HG03280 (cell line): ENCODE measurements around the gene SUMF1.
A peak's percentile ranks its signal among the peaks of the same experiment; 100 is the strongest.
"Not testable (repeated sequence)": the region's sequence is repeated elsewhere in the genome, so short reads cannot be mapped to it uniquely, and the experiment has no call there.

Experiments used
- ATAC-seq: cut with Tn5 transposase; IDR thresholded peaks from one replicate; pipeline ENCODE4 v1.9.1; 2021; ENCODE audit warnings: mild to moderate bottlenecking, moderate library complexity; ENCODE audit not compliant: unreplicated experiment

The SUMF1 gene

GRCh38 chr3:4462369-4463040 lies 4.6 kb downstream of the SUMF1 start:
- no peak for ATAC-seq

GRCh38 chr3:4461468-4462090 lies 5.5 kb downstream of the SUMF1 start:
- ATAC-seq, result no peak

DNA sequence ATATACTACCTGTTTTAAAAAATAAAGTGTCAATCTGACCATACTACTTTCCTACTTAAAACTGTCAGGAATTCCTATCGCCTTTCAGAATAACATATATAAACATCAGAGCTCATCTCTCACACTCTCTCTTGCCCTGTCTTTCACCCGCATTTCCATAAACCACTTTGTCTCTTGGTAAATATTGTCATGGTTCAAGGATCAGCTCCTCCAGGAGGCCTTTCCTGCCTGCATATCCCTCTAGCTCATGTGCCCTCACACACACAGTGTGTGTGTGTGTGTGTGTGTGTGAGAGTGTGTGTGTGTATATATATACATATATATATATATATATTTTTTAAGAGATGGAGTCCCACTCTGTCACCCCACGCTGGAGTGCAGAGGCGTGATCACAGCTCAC lies 6.7 kb downstream of the SUMF1 start:
- ATAC-seq, result no peak

GRCh38 chr3:4458961-4459360 lies 8.1 kb downstream of the SUMF1 start:
- no peak for ATAC-seq

GRCh38 chr3:4456780-4457179 lies 10.3 kb downstream of the SUMF1 start:
- not testable (repeated sequence) for ATAC-seq

GRCh38 chr3:4454142-4454541 lies 12.9 kb downstream of the SUMF1 start:
- no peak for ATAC-seq

- no peak for ATAC-seq
These were observed 17.8 kb downstream of the SUMF1 start for GRCh38 chr3:4449043-4449805.

- no peak for ATAC-seq
These were observed 18.9 kb downstream of the SUMF1 start for GRCh38 chr3:4448187-4448586.

DNA sequence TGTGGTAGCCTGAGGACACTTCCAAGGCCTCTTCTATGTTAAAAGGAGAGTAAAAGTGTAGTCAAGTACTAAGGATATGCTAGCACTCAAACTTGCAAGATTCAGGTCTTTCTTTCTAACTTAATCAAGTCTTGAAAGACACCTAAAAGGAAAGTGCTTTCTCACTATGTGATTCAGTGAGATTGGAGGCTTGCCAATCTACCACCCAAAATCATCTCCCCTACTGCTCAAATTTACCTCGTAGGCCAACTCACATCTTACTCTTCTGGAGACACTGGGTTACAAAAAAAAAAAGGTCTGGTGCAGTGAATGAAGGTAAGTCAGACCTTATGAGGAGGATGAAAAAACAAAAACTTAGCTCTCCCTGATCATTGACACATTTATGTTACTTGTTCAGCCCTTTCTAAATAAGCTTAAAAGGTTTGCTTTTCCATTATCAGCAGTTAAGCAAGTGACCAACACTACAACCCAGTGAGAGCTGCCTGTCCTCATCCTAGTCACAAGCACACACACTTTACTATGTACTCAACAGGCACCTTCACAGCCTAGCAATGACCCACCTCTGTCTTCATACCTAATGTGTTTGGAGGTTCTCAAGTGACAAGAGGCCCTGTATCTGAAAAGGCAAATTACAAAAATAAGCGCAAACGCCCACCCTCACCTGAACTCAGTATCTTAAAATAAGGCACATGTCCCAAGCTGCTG lies 19.6 kb downstream of the SUMF1 start:
- no peak for ATAC-seq

- ATAC-seq, result no peak
These were observed 26.1 kb downstream of the SUMF1 start for GRCh38 chr3:4440951-4441350.

- ATAC-seq, result no peak
These were observed 28.8 kb downstream of the SUMF1 start for GRCh38 chr3:4438296-4438695.

DNA sequence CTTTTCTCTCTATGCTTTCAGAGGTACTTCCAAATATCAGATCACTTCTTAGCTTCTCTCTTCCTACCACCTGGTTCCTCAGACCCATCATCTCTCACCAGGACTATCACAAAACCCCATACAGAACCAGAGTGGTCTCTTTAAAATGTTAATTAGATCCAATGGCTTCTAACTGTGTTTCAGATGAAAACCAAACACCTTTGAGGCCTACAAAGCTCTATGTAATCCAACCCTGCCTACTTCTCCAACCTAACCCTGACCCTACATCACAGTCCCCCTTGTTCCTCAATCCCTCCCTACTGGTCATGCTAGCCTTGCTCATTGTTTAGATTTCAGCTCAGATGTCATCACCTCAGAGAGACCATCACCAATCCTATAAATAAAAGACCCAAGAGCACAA lies 34.8 kb downstream of the SUMF1 start:
- no peak for ATAC-seq

DNA sequence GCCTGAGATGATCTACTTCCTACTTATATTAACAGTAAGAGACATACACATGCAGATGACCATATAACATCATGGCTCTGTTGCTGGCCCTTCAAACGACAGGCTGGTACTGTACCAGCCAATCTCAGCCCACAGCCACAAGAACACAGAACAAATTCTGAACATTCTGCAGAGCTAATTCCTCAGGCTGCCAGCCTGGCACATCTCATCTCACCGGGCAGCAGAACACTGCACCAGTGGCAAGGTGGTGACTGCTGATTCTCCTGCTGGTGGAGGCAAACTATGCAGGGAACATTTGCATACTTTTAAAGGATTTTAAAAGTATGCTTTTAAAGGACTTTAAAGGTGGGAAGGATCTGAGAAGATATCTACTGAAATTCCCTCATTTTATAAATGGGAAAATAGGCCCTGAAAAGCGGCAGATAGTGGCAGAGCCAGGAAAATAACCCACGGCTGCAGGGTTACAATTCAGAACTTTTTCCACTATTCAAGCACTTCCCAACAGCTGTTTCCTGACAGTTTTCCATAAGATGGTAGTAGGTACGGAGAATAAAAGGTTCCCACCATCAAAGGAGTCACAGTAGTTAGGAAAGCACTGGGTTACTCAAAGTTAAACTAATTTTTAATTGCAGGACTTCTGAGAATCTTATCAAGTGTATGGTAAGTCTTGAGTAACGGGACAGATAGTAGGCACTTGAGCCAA lies 37.3 kb downstream of the SUMF1 start:
- ATAC-seq, result no peak

GRCh38 chr3:4426782-4427344 lies 40.2 kb downstream of the SUMF1 start:
- no peak for ATAC-seq

GRCh38 chr3:4426261-4426781 lies 40.7 kb downstream of the SUMF1 start:
- no peak for ATAC-seq

DNA sequence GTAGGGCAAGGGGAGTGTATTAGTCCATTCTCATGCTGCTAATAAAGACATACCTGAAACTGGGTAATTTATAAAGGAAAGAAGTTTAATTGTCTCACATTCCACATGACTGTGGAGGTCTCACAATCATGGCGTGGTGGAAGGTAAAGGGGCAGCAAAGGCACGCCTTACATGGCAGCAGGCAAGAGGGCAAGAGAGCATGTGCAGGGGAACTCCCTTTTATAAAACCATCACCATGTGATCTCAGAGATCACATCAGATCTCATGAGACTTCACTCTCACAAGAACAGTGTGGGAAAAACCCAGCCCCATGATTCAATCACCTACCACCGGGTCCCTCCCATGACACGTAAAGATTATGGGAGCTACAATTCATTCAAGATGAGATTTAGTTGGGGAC lies 41.4 kb downstream of the SUMF1 start:
- no peak for ATAC-seq

DNA sequence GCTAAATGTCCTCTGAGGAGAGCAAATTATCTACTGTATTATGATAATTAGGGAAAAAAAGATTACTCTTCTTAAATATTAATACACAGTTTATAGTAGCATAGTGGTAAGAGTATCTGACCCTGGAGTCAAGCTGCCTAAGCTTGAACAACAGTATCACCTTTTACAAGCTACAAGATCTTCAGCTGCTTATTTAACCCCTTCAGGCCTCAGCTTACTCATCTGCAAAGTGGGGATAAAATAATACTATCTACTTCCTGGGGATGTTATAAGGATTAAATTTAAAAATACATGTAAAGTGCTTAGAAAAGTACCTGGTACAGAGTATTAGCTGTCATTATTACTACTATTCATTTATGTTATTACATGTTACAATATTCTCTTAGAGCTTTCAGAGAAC lies 42.0 kb downstream of the SUMF1 start:
- ATAC-seq, result no peak

- peak; percentile 75 for ATAC-seq
These were observed 45.9 kb downstream of the SUMF1 start for GRCh38 chr3:4421121-4421520.

DNA sequence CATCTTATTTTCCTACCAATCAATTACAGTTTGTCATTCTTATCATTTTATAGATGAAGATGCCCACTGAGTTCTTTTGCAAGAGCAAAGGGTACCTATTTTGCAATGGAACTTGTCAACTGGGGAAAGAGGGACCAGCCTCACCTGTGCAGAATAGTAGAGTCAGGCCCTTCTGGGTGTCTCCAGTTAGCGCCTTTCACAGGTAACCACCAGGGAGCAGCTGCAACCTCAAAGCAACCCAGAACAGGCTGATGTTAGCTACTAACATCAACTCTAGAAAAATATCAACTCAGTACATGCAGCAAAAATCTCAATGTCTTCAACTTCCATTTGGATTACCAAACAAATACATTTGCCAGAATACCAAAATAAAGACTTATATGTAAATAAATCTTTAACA lies 47.1 kb downstream of the SUMF1 start:
- no peak for ATAC-seq

DNA sequence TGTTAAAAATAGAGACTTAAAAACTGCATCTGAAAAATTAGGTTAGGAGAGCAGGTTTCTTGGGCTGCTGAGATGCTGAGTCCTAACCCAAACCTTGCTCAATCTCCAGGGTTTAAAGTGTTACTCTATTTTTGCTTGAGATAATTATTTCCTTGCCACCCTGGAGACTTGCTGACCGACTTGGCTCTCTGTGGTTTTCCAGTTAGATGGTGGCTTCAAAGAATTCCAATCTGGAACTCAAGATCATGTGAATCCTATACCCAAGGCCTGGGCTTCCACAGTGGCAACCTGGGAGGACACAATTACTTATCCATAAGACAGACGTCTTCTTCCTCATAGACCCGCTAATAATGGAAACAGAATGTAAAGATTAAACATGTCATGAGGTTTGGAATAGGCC lies 47.7 kb downstream of the SUMF1 start:
- ATAC-seq, result no peak
